K562 (cell line): Measurements from ENCODE around the gene CCSER1. TPM values are rescaled to one million over a fixed set of nuclear protein-coding genes. Genes with fewer than 3 reads are reported as not detected.

Experiments
- ATAC-seq: fragments of 200-7000 bp; cut with Tn5 transposase; 3 replicates; pipeline ENCODE4 v1.9.1; 2020; ENCODE audit warnings: moderate library complexity
- BruUV-seq: library from RNA; stranded (reverse); fragments of 400-500 nt; replicated peaks from 2 replicates; lab custom pipeline; 2021; lab: Mats Ljungman, UMichigan
- CTCF ChIA-PET: fragments of 300-600 bp; formaldehyde crosslinking; extraction: SDS; loops from one replicate; lab custom pipeline; 2021; ENCODE audit warnings: low intra/inter-chr PET ratio; lab: Yijun Ruan, JAX
- POLR2A ChIA-PET: fragments of 300-600, 350-650 bp; sonication (Branson Sonifier 250); formaldehyde crosslinking; extraction: SDS; loops from one replicate; lab custom pipeline; 2021; ENCODE audit warnings: antibody characterized with exemption, inconsistent platforms; lab: Yijun Ruan, JAX
- DNase-seq, 4 experiments: peaks; one replicate each; pipeline versions ENCODE4 v3.0.0 to v3.0.0-alpha.2; 2011 to 2018; ENCODE audit warnings: low spot score in 3 of 4, mixed read lengths in 3 of 4; ENCODE audit errors: extremely low read depth in 1 of 4
- FAIRE-seq: peaks from 2 replicates; lab custom pipeline; 2011; peaks lifted over from hg19 to GRCh38; lab: Jason Lieb, UNC
- H2AFZ ChIP-seq: 2 replicates; pipeline ENCODE4 v1.6.0; 2011; ENCODE audit warnings: low read depth, low read length, control low read depth, inconsistent platforms
- H3K27ac ChIP-seq: fragments of 200-600 bp; 3 replicates; pipeline ENCODE4 v1.8.0; 2011; ENCODE audit warnings: low read depth, mild to moderate bottlenecking, control low read depth, inconsistent platforms, low read length, moderate library complexity, mixed read lengths; ENCODE audit errors: extremely low read depth
- H3K27me3 ChIP-seq, 2 experiments: fragments of 300-600 bp in 1 of 2; 2 replicates in 1 of 2; 3 replicates in 1 of 2; pipeline versions ENCODE4 v1.6.0 to v1.8.0; 2011; ENCODE audit warnings: inconsistent platforms in 2 of 2, low read length in 2 of 2, mild to moderate bottlenecking in 1 of 2, mixed read lengths in 1 of 2, moderate library complexity in 1 of 2; ENCODE audit not compliant: control insufficient read depth in 2 of 2, insufficient read depth in 2 of 2
- H3K36me3 ChIP-seq: fragments of 300-600 bp; 3 replicates; pipeline ENCODE4 v1.8.0; 2011; ENCODE audit warnings: mild to moderate bottlenecking, low read length, inconsistent platforms; ENCODE audit not compliant: control insufficient read depth, insufficient read depth
- H3K4me1 ChIP-seq, 2 experiments: fragments of 200-600 bp in 1 of 2; replicated peaks in 1 of 2; 2 replicates in 1 of 2; 3 replicates in 1 of 2; pipeline versions ENCODE4 v1.5.1 to v1.8.0; 2011; ENCODE audit warnings: inconsistent platforms in 2 of 2, low read length in 2 of 2, mild to moderate bottlenecking in 1 of 2, mixed read lengths in 1 of 2, moderate library complexity in 1 of 2; ENCODE audit not compliant: control insufficient read depth in 2 of 2, insufficient read depth in 2 of 2
- H3K4me2 ChIP-seq: 2 replicates; pipeline ENCODE4 v1.6.1; 2011; ENCODE audit warnings: low read length, control low read depth, inconsistent platforms, mixed read lengths; ENCODE audit not compliant: insufficient read depth
- H3K4me3 ChIP-seq: fragments of 200-600 bp; sonication (generic), shearing (Covaris generic); 2 replicates; pipeline ENCODE4 v1.5.1; 2016; ENCODE audit warnings: control low read depth, inconsistent platforms
- H3K79me2 ChIP-seq: fragments of 200-600 bp; 3 replicates; pipeline ENCODE4 v1.8.0; 2011; ENCODE audit warnings: low read length, inconsistent platforms; ENCODE audit not compliant: control insufficient read depth, insufficient read depth
- H3K9ac ChIP-seq, 2 experiments: 2 replicates each; pipeline versions ENCODE4 v1.6.0 to v1.6.1; 2011; ENCODE audit warnings: low read depth in 2 of 2, low read length in 2 of 2, control low read depth in 1 of 2, inconsistent platforms in 1 of 2, mild to moderate bottlenecking in 1 of 2, mixed read lengths in 1 of 2; ENCODE audit not compliant: insufficient read depth in 1 of 2
- H3K9me1 ChIP-seq: one replicate; pipeline ENCODE4 v1.6.0; 2011; ENCODE audit warnings: inconsistent platforms, mild to moderate bottlenecking, low read length, moderate library complexity; ENCODE audit not compliant: control insufficient read depth, insufficient read depth
- H3K9me3 ChIP-seq: replicated peaks from 2 replicates; pipeline ENCODE4 v1.5.1; 2011; ENCODE audit warnings: low read depth, low read length, inconsistent platforms; ENCODE audit not compliant: control insufficient read depth, insufficient read depth
- H4K20me1 ChIP-seq: replicated peaks from 2 replicates; pipeline ENCODE4 v1.6.1; 2011; ENCODE audit warnings: low read length, inconsistent platforms, mixed read lengths; ENCODE audit not compliant: control insufficient read depth, insufficient read depth
- HEY1 ChIP-seq: fragments of 250-450 bp; sonication (Bioruptor Pico); IDR thresholded peaks from 2 replicates; pipeline ENCODE4 v1.5.0; 2020; ENCODE audit warnings: mild to moderate bottlenecking, moderate library complexity, borderline replicate concordance
- NFE2 ChIP-seq: IDR thresholded peaks from 2 replicates; pipeline ENCODE4 v1.6.1; 2014; ENCODE audit warnings: antibody characterized with exemption, low read depth
- SRF ChIP-seq, 2 experiments: fragments of 250-450, 450-650 bp in 1 of 2; sonication (Bioruptor Pico) in 1 of 2; sonication (generic) in 1 of 2; formaldehyde crosslinking; IDR thresholded peaks; 2 replicates each; pipeline versions ENCODE4 v1.5.0 to v1.5.1; 2020 to 2022; ENCODE audit warnings: mild to moderate bottlenecking in 1 of 2, missing genetic modification reagents in 1 of 2
- SRSF7 ChIP-seq: fragments of 200-400 bp; formaldehyde crosslinking; optimal IDR thresholded peaks from 2 replicates; pipeline ENCODE3; 2017; ENCODE audit warnings: mild to moderate bottlenecking, low read depth, low read length
- ZNF212 ChIP-seq: fragments of 450-650 bp; formaldehyde crosslinking; IDR thresholded peaks from 2 replicates; pipeline ENCODE4 v1.4.0; 2020; ENCODE audit warnings: mild to moderate bottlenecking
- ZNF586 ChIP-seq: fragments of 450-650 bp; formaldehyde crosslinking; conservative IDR thresholded peaks from 2 replicates; pipeline ENCODE4 v1.4.0; 2020; ENCODE audit warnings: mild to moderate bottlenecking, moderate library complexity
- WGBS: fragments of 100-300 bp; shearing (Covaris generic); methylation state at CpG from one replicate; pipeline ENCODE4 v1.1.6; 2016; ENCODE audit warnings: low coverage, mixed read lengths; ENCODE audit not compliant: insufficient coverage; ENCODE audit errors: missing lambda C conversion rate; 5-methylcytosine and 5-hydroxymethylcytosine counted together
- in situ Hi-C: fragments of 300-500 bp; cut with MboI; formaldehyde crosslinking; loops from 4 replicates; pipeline ENCODE4 v1.15.0; 2018; ENCODE audit warnings: inconsistent platforms, mixed read lengths
- intact Hi-C: fragments of 100-400 bp; cut with micrococcal nuclease; formaldehyde crosslinking; loops from 2 replicates; pipeline ENCODE4 v1.14.2; 2022
- polyA plus RNA-seq, 8 experiments: library from polyadenylated mRNA; depleted of rRNA in 4 of 8; stranded (reverse) in 5 of 8; unstranded in 3 of 8; fragments of >200 nt; fragmentation: Nextera tagmentation in 2 of 8; fragmentation: Illumina TruSeq in 1 of 8; extraction: Ambion mirVana in 2 of 8; extraction: Trizol in 1 of 8; gene quantifications; 2 replicates each; pipeline versions ENCODE4 v1.2.1 to v1.2.3, GENCODE V29; 2011 to 2014; ENCODE audit warnings: inconsistent platforms in 1 of 8, missing spikeins in 1 of 8
- total RNA-seq, 7 experiments: library from RNA; depleted of rRNA in 6 of 7; stranded (reverse); fragments of >200 nt in 6 of 7; fragmentation: Illumina TruSeq in 2 of 7; extraction: Trizol in 2 of 7; gene quantifications; 2 replicates each; pipeline versions ENCODE4 v1.2.1 to v1.2.3, GENCODE V29; 2011 to 2021; ENCODE audit warnings: low replicate concordance in 1 of 7
- TF ChIP-seq, protein P1 (sequence below): sonication (generic); formaldehyde crosslinking; IDR thresholded peaks from 2 replicates; pipeline ENCODE4 v1.8.1; 2023; ENCODE audit warnings: mild to moderate bottlenecking, missing genetic modification reagents
- TF ChIP-seq, protein P2 (sequence below): fragments of 250-450 bp; sonication (Bioruptor Pico); IDR thresholded peaks from 2 replicates; pipeline ENCODE4 v1.5.0; 2021
- TF ChIP-seq, protein P3 (sequence below): fragments of 450-650 bp; IDR thresholded peaks from 2 replicates; pipeline ENCODE4 v1.6.1; 2017; ENCODE audit warnings: antibody characterized with exemption

CCSER1 gene
- total and polyA plus RNA-seq, 9 of the 15 experiments (the other 6 are each of a cell fraction or from before 2014, with no cell fraction given) = not detected

DNA sequence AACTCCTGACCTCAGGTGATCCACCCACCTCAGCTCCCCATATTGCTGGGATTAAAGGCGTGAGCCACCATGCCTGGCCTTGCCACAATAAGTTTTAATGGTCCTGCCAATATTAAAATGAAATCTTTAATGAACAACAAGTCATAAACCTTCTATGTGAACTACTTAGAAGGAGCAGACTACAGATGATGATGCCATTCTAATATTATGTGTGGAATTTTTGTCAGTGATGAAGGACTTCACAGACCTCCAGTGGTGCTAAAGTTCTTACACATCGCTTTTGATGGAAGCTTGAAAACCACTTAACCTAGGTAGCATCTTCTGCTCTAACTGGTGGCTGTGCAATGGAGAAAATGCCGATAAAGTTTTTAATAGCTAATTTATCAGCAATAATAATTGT, 331.4 kb downstream of the CCSER1 start:
- intact Hi-C loops (no loop called here), in situ Hi-C loops (no loop called here)
- H4K20me1 ChIP-seq = no peaks in the 10 kb centered on the region
- H3K4me1 ChIP-seq = no peaks in the 10 kb centered on the region
- no peaks in the 10 kb centered on the region for H3K9me3 ChIP-seq
- H3K4me3 ChIP-seq = no peak overlapping the region
- no peaks in the 10 kb centered on the region for H3K27me3 ChIP-seq
- ChIA-PET POLR2A (no interaction called here), CTCF (no interaction called here)
- TF ChIP-seq HEY1 (CRISPR knock-in tag) = no peak
- no peak for TF ChIP-seq ZNF212
- TF ChIP-seq, protein P1, sequence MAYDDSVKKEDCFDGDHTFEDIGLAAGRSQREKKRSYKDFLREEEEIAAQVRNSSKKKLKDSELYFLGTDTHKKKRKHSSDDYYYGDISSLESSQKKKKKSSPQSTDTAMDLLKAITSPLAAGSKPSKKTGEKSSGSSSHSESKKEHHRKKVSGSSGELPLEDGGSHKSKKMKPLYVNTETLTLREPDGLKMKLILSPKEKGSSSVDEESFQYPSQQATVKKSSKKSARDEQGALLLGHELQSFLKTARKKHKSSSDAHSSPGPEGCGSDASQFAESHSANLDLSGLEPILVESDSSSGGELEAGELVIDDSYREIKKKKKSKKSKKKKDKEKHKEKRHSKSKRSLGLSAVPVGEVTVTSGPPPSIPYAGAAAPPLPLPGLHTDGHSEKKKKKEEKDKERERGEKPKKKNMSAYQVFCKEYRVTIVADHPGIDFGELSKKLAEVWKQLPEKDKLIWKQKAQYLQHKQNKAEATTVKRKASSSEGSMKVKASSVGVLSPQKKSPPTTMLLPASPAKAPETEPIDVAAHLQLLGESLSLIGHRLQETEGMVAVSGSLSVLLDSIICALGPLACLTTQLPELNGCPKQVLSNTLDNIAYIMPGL = no peak
- TF ChIP-seq NFE2 = no peak
- no peak for TF ChIP-seq ZNF586 (CRISPR knock-in tag)
- no peak for TF ChIP-seq SRF (CRISPR knock-in tag; IDR thresholded peaks at IDR 0.05)
- TF ChIP-seq, protein P2, sequence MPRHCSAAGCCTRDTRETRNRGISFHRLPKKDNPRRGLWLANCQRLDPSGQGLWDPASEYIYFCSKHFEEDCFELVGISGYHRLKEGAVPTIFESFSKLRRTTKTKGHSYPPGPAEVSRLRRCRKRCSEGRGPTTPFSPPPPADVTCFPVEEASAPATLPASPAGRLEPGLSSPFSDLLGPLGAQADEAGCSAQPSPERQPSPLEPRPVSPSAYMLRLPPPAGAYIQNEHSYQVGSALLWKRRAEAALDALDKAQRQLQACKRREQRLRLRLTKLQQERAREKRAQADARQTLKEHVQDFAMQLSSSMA = no peak
- no peak for TF ChIP-seq SRSF7
- TF ChIP-seq, protein P3, sequence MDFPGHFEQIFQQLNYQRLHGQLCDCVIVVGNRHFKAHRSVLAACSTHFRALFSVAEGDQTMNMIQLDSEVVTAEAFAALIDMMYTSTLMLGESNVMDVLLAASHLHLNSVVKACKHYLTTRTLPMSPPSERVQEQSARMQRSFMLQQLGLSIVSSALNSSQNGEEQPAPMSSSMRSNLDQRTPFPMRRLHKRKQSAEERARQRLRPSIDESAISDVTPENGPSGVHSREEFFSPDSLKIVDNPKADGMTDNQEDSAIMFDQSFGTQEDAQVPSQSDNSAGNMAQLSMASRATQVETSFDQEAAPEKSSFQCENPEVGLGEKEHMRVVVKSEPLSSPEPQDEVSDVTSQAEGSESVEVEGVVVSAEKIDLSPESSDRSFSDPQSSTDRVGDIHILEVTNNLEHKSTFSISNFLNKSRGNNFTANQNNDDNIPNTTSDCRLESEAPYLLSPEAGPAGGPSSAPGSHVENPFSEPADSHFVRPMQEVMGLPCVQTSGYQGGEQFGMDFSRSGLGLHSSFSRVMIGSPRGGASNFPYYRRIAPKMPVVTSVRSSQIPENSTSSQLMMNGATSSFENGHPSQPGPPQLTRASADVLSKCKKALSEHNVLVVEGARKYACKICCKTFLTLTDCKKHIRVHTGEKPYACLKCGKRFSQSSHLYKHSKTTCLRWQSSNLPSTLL = no peak
- H2AFZ ChIP-seq = no peak overlapping the region
- no peak for ATAC-seq
- H3K9ac ChIP-seq = no peak overlapping the region
- no peak for FAIRE-seq
- 0% methylated on average over 3 of the region's 3 CpGs for WGBS
- no peaks in the 10 kb centered on the region for H3K79me2 ChIP-seq
- BruUV-seq = no TSS peak
- H3K36me3 ChIP-seq = no peaks in the 10 kb centered on the region
- no peak overlapping the region for H3K27ac ChIP-seq
- no peaks in the 10 kb centered on the region for H3K9me1 ChIP-seq
- no peak overlapping the region for H3K4me2 ChIP-seq
- no peak for DNase-seq
